GM10266 (cell line): ENCODE data around the gene POLDIP3.
A peak's percentile ranks its signal among the peaks of the same experiment; 100 is the strongest.
"Not testable (repeated sequence)": the region's sequence is repeated elsewhere in the genome, so short reads cannot be mapped to it uniquely, and the experiment has no call there.

Source experiments
- DNase-seq: peaks from one replicate; pipeline ENCODE4 v3.0.0; 2012; ENCODE audit errors: extremely low spot score
- TF ChIP-seq, protein P1 (sequence below): IDR thresholded peaks from 2 replicates; pipeline ENCODE4 v1.5.1; 2012; ENCODE audit warnings: mild to moderate bottlenecking, low read depth; ENCODE audit not compliant: control insufficient read depth, insufficient read depth; ENCODE audit errors: missing control alignments

POLDIP3 gene

DNA sequence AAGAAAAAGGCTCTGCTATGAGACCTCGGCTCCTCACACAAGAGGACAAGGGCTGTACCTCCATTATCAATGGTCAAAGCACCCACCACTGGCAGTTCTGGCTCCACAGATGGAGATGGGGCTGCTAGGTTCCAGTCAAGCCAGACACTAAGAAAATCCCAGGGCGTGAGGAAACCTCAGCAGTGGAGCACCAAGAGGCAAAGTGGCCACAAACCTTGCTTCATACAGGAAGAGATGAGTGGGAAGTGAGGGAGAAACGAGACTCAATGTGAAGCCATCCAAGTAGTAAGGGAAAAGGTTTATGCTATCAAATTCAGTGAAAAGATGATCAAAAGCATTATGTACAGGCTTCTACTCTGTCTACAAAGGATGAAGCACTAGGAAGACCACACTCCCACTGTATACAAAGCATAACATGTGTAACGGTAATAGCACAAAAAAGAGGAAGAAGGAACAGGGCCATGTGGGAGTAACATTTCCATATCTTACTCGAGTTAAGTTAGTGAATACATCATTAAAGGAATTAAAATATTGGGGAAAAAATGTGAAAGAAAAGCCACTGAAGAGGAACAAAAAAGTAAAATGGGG is 27.0 kb downstream of the POLDIP3 start:
- TF ChIP-seq, protein P1, sequence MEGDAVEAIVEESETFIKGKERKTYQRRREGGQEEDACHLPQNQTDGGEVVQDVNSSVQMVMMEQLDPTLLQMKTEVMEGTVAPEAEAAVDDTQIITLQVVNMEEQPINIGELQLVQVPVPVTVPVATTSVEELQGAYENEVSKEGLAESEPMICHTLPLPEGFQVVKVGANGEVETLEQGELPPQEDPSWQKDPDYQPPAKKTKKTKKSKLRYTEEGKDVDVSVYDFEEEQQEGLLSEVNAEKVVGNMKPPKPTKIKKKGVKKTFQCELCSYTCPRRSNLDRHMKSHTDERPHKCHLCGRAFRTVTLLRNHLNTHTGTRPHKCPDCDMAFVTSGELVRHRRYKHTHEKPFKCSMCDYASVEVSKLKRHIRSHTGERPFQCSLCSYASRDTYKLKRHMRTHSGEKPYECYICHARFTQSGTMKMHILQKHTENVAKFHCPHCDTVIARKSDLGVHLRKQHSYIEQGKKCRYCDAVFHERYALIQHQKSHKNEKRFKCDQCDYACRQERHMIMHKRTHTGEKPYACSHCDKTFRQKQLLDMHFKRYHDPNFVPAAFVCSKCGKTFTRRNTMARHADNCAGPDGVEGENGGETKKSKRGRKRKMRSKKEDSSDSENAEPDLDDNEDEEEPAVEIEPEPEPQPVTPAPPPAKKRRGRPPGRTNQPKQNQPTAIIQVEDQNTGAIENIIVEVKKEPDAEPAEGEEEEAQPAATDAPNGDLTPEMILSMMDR: no peak
- DNase-seq: no peak

DNA sequence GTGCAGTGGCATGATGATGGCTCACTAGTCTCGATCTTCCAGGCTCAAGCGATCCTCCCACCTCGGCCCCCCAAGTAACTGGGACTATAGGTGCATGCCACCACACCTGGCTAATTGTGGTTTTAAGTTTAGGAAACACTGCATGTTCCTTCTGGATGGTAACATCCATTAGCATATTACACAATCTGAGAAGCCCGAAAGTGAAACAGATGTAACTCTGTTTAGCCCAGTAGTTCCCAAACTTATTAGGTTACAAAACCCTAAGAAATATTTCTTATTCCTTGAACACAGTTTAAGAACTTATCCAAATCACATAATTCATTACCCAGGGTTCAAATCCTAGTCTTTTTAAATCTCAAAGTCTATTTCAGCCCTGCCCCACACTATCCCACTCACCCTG is 28.3 kb downstream of the POLDIP3 start:
- no peak for DNase-seq
- TF ChIP-seq, protein P1: no peak

DNA sequence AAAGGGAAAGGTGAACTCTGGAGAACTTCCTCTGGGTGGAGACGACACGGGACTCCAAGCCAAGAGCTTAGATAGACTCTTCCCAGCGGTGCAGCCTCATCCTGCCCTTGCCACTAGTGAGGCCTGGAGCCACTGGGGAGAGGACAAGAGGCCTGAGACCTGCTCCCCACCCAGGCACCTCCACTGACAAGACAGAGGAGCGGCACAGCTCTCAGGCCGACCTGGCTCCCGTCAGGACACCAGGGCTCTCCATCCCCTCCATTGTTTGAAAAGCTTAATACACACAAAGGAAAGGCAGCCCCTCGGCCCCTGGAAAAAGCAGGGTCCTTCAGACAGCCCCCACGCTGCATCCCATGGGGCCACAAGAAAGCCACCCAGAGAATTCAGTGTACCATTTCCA is 29.6 kb downstream of the POLDIP3 start:
- TF ChIP-seq, protein P1: no peak
- no peak for DNase-seq

DNA sequence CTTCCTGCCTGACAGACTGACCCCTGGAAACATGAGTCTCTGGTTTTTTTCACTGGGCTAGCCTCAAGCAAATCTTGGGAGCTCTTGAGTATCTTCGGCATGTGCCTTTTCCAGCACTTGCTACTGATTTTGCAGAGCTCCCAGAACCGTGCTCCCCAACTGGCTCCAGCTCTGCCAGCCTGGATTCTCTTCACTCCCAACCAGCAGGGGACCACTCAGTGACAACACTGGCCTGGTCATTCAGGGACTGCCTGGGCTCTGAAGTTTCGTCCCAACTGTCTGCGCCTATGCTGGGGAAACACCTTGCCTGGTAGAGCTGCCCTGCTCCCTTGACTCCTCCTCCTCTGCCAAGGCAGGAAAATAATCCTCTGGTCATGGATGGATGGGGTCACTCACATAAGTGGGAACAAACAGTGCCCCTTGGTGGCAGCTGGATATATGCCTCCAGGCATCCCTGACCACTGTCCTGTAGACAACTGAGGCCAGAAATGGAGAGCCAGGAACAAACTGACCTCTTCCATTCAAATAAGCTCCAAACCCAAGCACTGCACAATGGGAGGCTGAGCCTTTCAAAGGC is 30.2 kb downstream of the POLDIP3 start:
- TF ChIP-seq, protein P1: no peak
- no peak for DNase-seq

DNA sequence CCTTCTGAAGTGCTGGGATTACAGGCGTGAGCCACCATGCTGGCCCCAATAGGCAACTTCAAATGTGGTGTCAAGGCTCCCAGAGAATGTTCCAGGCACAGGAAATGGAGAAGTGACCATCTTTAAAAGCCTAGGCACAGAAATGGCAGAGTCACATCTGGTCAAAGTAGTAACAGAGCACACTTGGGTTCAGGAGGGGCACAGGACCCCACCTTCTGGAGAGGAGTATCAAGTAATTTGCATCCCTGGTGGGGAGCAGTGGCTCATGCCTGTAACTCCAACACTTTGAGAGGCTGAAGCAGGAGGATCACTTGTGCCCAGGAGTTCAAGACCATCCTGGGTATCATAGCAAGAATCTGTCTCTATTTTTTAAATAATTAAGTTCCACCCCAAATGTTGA is 31.7 kb downstream of the POLDIP3 start:
- DNase-seq: no peak
- TF ChIP-seq, protein P1: no peak

DNA sequence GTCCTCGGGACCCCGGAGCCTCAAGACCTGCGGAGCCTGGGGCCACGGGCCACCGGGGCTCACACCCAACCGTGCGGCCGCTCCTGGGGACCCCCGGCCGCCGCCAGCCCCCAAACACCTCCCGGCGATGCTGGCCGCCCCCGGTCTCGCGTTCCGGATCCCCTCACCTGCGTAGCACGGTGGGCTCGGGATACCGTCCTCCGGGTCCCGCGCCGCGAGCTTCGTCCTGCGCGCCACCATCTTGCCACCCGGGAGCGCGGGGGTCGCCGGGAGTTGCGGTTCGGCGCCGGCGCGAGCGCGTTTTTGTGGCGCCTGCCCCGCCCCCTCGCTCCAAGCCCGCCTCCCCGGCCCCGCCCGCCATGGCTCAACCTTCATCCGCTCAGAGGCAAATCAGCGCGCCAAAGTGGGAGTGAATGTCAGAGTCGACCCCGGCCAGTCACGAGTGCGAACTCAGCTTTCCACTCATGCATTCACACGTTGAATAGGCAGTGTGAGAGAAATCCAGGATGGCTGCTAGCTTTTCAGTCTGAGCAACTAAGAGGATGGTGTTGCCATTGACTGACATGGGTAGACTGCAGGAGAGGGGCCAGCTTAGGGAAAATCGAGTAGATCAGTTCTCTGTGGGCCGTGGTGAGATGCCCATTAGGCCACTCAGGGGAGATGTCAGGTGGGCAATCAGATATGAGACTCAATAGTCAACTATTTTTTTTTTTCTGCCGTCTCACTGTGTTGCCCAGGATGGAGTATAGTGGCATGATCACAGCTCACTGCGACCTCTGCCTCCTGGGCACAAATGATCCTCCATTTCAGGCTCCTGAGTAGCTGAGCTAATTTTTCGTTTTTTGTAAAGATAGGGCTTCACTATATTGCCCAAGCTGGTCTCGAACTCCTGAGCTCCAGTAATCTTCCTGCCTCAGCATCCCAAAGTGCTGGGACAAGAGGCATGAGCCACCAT is 32.6 kb downstream of the POLDIP3 start:
- TF ChIP-seq, protein P1: no peak
- peak; percentile 91 for DNase-seq

DNA sequence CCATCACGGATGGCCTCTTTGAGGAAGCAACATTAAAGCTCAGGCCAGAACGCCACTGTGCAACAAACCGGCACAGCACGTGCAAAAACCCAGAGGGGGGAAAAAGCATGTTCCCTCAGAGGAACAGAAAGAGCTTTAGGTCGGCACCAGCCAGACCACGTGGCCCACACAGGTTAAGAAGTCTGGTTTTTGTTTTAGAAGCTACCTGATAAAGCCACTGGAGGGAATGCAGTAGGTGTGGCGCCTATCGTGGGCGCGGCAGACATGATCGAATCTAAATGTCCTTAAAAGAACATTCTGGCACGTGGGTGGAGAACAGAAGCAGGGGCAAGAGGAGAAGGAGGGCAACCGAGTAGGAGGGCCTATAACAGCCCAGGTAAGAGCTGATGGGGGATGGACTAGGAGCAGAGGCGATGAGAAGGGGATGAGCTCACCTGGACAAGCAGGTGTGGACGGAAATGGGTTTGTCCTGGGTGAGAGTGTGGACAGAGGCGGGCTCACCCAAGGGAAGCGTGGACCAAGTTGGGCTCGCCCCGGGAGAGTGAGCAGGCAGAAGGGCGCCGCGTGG is 33.4 kb downstream of the POLDIP3 start:
- DNase-seq: not testable (repeated sequence)

DNA sequence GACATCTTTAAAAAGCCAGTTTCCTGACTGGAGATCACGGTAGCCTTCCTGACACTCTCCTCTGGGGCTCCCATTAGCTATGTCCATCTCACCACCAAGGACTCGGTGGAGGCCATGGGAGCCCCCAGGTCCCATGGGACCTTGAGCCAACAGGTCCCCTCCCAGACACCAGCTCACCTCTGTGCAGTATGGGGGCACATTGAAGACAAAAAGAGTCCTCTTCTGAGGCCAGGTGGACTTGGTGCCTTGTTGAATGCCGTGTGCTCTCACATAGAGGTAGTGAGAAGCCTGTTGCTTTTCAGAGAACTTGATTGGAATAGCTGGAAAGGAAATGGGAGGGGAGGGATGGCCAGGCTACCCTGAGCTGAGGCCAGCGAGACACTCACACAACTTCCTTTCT is 34.6 kb downstream of the POLDIP3 start:
- DNase-seq: not testable (repeated sequence)
